Measurements from ENCODE around the gene TMA7B.

TMA7B gene

DNA sequence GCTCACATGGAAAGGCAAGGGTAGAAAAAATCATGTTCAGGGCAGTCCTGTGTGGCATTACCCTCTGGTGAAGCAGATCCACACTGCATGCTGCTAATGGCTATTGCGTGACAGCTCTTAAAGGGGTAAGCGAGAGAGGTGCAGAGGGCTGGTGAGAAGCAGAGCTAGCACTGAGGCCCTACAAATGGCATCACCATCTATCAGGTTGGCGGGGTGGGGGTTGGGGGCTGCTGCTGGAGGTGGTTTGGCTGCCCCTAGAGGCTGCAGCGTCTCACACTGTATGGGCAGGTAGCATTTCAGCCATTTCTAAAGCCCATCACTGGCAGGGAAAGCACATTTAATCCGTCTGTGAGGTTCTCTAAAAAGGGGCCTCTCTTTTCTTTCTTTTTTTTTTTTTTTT is 16.9 kb upstream of the TMA7B start:
- Histone ChIP-seq H3K9ac (ENCODE audit: low read length) (no peak overlapping the region), H3K27ac (ENCODE audit: low read length) (no peak overlapping the region)
- TF ChIP-seq EZH2phosphoT487 (IDR thresholded peaks at IDR 0.05; ENCODE audit: low read length) (no peak), EZH2 (optimal IDR thresholded peaks at IDR 0.05; ENCODE audit: low read depth, low read length) (no peak)
- TF ChIP-seq, protein P1, sequence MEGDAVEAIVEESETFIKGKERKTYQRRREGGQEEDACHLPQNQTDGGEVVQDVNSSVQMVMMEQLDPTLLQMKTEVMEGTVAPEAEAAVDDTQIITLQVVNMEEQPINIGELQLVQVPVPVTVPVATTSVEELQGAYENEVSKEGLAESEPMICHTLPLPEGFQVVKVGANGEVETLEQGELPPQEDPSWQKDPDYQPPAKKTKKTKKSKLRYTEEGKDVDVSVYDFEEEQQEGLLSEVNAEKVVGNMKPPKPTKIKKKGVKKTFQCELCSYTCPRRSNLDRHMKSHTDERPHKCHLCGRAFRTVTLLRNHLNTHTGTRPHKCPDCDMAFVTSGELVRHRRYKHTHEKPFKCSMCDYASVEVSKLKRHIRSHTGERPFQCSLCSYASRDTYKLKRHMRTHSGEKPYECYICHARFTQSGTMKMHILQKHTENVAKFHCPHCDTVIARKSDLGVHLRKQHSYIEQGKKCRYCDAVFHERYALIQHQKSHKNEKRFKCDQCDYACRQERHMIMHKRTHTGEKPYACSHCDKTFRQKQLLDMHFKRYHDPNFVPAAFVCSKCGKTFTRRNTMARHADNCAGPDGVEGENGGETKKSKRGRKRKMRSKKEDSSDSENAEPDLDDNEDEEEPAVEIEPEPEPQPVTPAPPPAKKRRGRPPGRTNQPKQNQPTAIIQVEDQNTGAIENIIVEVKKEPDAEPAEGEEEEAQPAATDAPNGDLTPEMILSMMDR (IDR thresholded peaks at IDR 0.05; ENCODE audit: low read length), result no peak

DNA sequence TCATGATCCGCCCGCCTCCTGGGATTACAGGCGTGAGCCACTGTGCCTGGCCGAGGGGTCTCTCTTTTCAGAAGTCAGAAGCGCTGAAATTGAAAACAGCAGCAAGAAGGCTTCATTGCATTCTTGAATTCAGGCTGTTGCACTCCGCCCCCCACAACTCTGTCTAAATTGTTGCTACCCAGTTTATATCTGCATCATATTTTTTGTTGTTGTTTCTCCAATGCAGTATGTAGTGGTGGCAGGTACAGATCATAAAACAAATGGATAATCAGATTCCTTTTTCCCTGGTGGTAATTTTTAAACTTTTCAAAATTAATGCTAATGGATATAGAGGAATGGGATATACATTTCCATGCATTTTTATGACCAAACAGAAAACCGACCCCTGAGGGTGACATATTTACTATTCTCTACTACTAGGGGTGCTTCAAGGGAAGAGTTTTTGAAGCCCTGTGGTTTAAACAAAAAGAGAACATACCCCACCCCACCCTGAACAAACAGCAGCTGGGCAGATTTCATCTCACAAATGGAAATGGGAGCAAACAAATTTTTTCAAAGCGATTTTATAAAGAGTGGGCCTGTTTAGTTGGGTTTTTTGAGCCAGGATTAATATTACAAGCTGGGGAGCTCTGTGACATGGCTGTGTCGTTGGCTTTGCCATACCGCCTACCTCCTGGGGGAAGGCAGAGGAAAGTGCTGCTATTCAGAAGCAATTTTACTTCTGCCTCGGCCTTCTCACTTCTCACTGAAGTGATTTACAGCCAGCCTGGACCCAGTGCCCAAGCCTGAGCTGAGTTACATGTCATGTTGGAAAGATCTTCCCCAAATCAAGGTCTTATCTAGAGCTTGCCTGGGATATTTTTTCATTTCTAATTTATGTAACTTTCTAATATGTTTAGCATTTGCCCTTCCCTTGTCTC is 16.0 kb upstream of the TMA7B start:
- no peak overlapping the region for H2AFZ ChIP-seq (ENCODE audit: low read length)
- no peaks in the 10 kb centered on the region for H3K79me2 ChIP-seq (ENCODE audit: low read length)
- H3K4me1 ChIP-seq (ENCODE audit: low read length), result peaks cover 14% of the 10 kb centered on the region
- H3K4me3 ChIP-seq (ENCODE audit: low read length), result no peak overlapping the region
- H4K20me1 ChIP-seq (ENCODE audit: insufficient read depth, low read length), result no peaks in the 10 kb centered on the region
- no peak overlapping the region for H3K4me2 ChIP-seq (ENCODE audit: low read depth, low read length)
- no peak for DNase-seq
- H3K9me3 ChIP-seq (replicated peaks; ENCODE audit: insufficient read depth, low read length), result no peaks in the 10 kb centered on the region
- H3F3A ChIP-seq (ENCODE audit: insufficient read depth, low read length), result no peaks in the 10 kb centered on the region
- TF ChIP-seq EZH2 (optimal IDR thresholded peaks at IDR 0.05; ENCODE audit: low read depth, low read length), result no peak
- no peak for TF ChIP-seq EZH2phosphoT487 (IDR thresholded peaks at IDR 0.05; ENCODE audit: low read length)
- H3K36me3 ChIP-seq (replicated peaks; ENCODE audit: insufficient read depth, low read length), result no peaks in the 10 kb centered on the region
- no peak overlapping the region for H3K9ac ChIP-seq (ENCODE audit: low read length)
- H3K27me3 ChIP-seq (replicated peaks; ENCODE audit: insufficient read depth, low read length), result no peaks in the 10 kb centered on the region
- H3K9me2 ChIP-seq (replicated peaks; ENCODE audit: insufficient read depth, low read length), result no peaks in the 10 kb centered on the region
- no peak overlapping the region for H3K27ac ChIP-seq (ENCODE audit: low read length)

More for the DNA sequence above, 16.9 kb upstream of the TMA7B start:
- Histone ChIP-seq H4K20me1 (ENCODE audit: insufficient read depth, low read length) (no peaks in the 10 kb centered on the region), H3K4me2 (ENCODE audit: low read depth, low read length) (no peak overlapping the region), H2AFZ (ENCODE audit: low read length) (no peak overlapping the region), H3K36me3 (replicated peaks; ENCODE audit: insufficient read depth, low read length) (no peaks in the 10 kb centered on the region), H3K9me2 (replicated peaks; ENCODE audit: insufficient read depth, low read length) (no peaks in the 10 kb centered on the region), H3K4me3 (ENCODE audit: low read length) (no peak overlapping the region), H3K27me3 (replicated peaks; ENCODE audit: insufficient read depth, low read length) (no peaks in the 10 kb centered on the region), H3K79me2 (ENCODE audit: low read length) (no peaks in the 10 kb centered on the region), H3K9me3 (replicated peaks; ENCODE audit: insufficient read depth, low read length) (no peaks in the 10 kb centered on the region), H3K4me1 (ENCODE audit: low read length) (peaks cover 14% of the 10 kb centered on the region), H3F3A (ENCODE audit: insufficient read depth, low read length) (no peaks in the 10 kb centered on the region)
- DNase-seq, result no peak

DNA sequence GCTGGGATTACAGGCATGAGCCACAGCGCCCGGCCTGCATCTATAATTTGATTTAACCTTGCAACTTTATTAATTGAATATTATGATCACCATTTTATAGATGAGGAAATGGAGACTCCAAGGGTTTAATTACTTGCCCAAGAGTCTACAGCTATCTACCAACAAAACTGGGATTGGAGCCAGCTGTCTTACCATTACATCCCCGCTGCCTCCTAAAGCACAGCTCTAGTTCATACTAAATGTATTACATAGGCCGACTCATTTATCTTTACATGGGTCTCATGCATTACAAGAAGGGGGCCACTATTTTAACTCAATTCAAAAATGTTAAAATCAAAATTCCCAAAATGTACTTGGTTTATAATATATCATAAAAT is 14.1 kb upstream of the TMA7B start:
- Histone ChIP-seq H3K4me1 (ENCODE audit: low read length) (peaks cover 17% of the 10 kb centered on the region), H3K27ac (ENCODE audit: low read length) (no peak overlapping the region), H4K20me1 (ENCODE audit: insufficient read depth, low read length) (no peaks in the 10 kb centered on the region), H3K9ac (ENCODE audit: low read length) (no peak overlapping the region), H3K36me3 (replicated peaks; ENCODE audit: insufficient read depth, low read length) (no peaks in the 10 kb centered on the region), H3K79me2 (ENCODE audit: low read length) (no peaks in the 10 kb centered on the region), H3K9me3 (replicated peaks; ENCODE audit: insufficient read depth, low read length) (no peaks in the 10 kb centered on the region), H2AFZ (ENCODE audit: low read length) (no peak overlapping the region), H3K9me2 (replicated peaks; ENCODE audit: insufficient read depth, low read length) (no peaks in the 10 kb centered on the region), H3K4me3 (ENCODE audit: low read length) (no peak overlapping the region), H3F3A (ENCODE audit: insufficient read depth, low read length) (no peaks in the 10 kb centered on the region), H3K4me2 (ENCODE audit: low read depth, low read length) (no peak overlapping the region), H3K27me3 (replicated peaks; ENCODE audit: insufficient read depth, low read length) (no peaks in the 10 kb centered on the region)
- TF ChIP-seq EZH2 (optimal IDR thresholded peaks at IDR 0.05; ENCODE audit: low read depth, low read length), result no peak
- no peak for TF ChIP-seq EZH2phosphoT487 (IDR thresholded peaks at IDR 0.05; ENCODE audit: low read length)
- TF ChIP-seq, protein P1 (IDR thresholded peaks at IDR 0.05; ENCODE audit: low read length), result no peak
- no peak for DNase-seq
